Uterus (tissue), 4 donors: ENCODE measurements around the gene PFKFB3. TPM values are rescaled to one million over a fixed set of nuclear protein-coding genes. Genes with fewer than 3 reads are reported as not detected.
"Not testable (repeated sequence)": the region's sequence is repeated elsewhere in the genome, so short reads cannot be mapped to it uniquely, and the experiment has no call there.

Experiments used
- DNase-seq, 2 donors: peaks; one replicate each; pipeline ENCODE4 v3.0.0-alpha.2; 2019 to 2020
- H3K27ac ChIP-seq, 2 donors: fragments of 200-600 bp; sonication (generic); 1 replicate in 1 of 2; 2 replicates in 1 of 2; pipeline ENCODE4 v1.5.1; 2016 to 2018
- H3K27me3 ChIP-seq, 2 donors: fragments of 200-600 bp; sonication (generic); one replicate each; pipeline ENCODE4 v1.5.1; 2018 to 2019; ENCODE audit warnings: control low read depth in 1 of 2
- H3K36me3 ChIP-seq, 2 donors: fragments of 200-600 bp; sonication (generic); one replicate each; pipeline ENCODE4 v1.5.1; 2019; ENCODE audit warnings: control low read depth in 1 of 2
- H3K4me1 ChIP-seq, 2 donors: fragments of 200-600 bp; sonication (generic); one replicate each; pipeline ENCODE4 v1.5.1; 2018 to 2019; ENCODE audit warnings: control low read depth in 1 of 2
- H3K4me3 ChIP-seq, 2 donors: fragments of 200-600 bp; sonication (generic); 1 replicate in 1 of 2; 2 replicates in 1 of 2; pipeline ENCODE4 v1.5.1; 2018 to 2019; ENCODE audit warnings: mild to moderate bottlenecking in 1 of 2
- H3K9me3 ChIP-seq, 2 donors: fragments of 200-600 bp; sonication (generic); one replicate each; pipeline ENCODE4 v1.5.1; 2019; ENCODE audit warnings: control low read depth in 1 of 2
- CTCF ChIP-seq, 4 experiments: fragments of 200-600 bp in 2 of 4; fragments of 450-650 bp in 2 of 4; sonication (generic) in 2 of 4; IDR thresholded peaks; one replicate each; pipeline ENCODE4 v1.5.1; 2016 to 2019; ENCODE audit warnings: antibody characterized with exemption in 4 of 4, mild to moderate bottlenecking in 2 of 4, moderate library complexity in 1 of 4
- POLR2A ChIP-seq, 2 donors: fragments of 450-650 bp; IDR thresholded peaks; one replicate each; pipeline ENCODE4 v1.6.1; 2016; ENCODE audit warnings: antibody characterized with exemption in 2 of 2, mild to moderate bottlenecking in 1 of 2, moderate library complexity in 1 of 2
- intact Hi-C: fragments of 100-400 bp; cut with DNase I; formaldehyde crosslinking; loops from one replicate; pipeline ENCODE4 v1.15.1; 2023; ENCODE audit warnings: low total_unique reads
- total RNA-seq, 4 donors: library from RNA; depleted of rRNA in 3 of 4; stranded (reverse); fragments of >200 nt in 3 of 4; gene quantifications; one replicate each; pipeline versions ENCODE4 v1.1.0 to v1.2.4, GENCODE V29; 2014 to 2023
- donor health status: DM: yes; HTN: yes; CAD: no.

Gene PFKFB3
- total RNA-seq, 4 donors from 2014 or later: 7.4 to 54.5 (median 14.7) TPM

- intact Hi-C loops: no loop called here
- peak in 1 of 2 donors; percentile 34 for DNase-seq
- no peak for TF ChIP-seq POLR2A (IDR thresholded peaks at IDR 0.05)
- TF ChIP-seq CTCF (IDR thresholded peaks at IDR 0.05): no peak
- Histone ChIP-seq H3K27me3 (no peaks in the 10 kb centered on the region), H3K4me3 (peak overlapping the region; percentile 34 to 84), H3K4me1 (peaks cover 0 to 7% of the 10 kb centered on the region in 2 donors), H3K27ac (peak overlapping the region; percentile 90 to 92), H3K36me3 (no peaks in the 10 kb centered on the region), H3K9me3 (no peaks in the 10 kb centered on the region)
Measured at GRCh38 chr10:6162589-6163356, 40.0 kb upstream of the PFKFB3 start.

GRCh38 chr10:6163364-6164270, 39.1 kb upstream of the PFKFB3 start:
- no peaks in the 10 kb centered on the region for H3K36me3 ChIP-seq
- H3K27ac ChIP-seq: peak overlapping the region; percentile 90 to 92
- no peaks in the 10 kb centered on the region for H3K27me3 ChIP-seq
- H3K9me3 ChIP-seq: no peaks in the 10 kb centered on the region
- H3K4me3 ChIP-seq: peak overlapping the region; percentile 63 to 84
- DNase-seq: peak; percentile 82 to 92
- intact Hi-C loops: no loop called here
- peak; percentile 14 to 79 for TF ChIP-seq POLR2A (IDR thresholded peaks at IDR 0.05)
- peak in 2 of 4 experiments; percentile 26 to 34 for TF ChIP-seq CTCF (IDR thresholded peaks at IDR 0.05)
- H3K4me1 ChIP-seq: peaks cover 0 to 7% of the 10 kb centered on the region in 2 donors

- Histone ChIP-seq H3K9me3 (no peaks in the 10 kb centered on the region), H3K36me3 (no peaks in the 10 kb centered on the region), H3K27ac (peak overlapping the region; percentile 90 to 92), H3K27me3 (no peaks in the 10 kb centered on the region), H3K4me1 (peaks cover 0 to 7% of the 10 kb centered on the region in 2 donors), H3K4me3 (peak overlapping the region; percentile 63 to 84)
- TF ChIP-seq POLR2A (IDR thresholded peaks at IDR 0.05): no peak
- no peak for TF ChIP-seq CTCF (IDR thresholded peaks at IDR 0.05)
- intact Hi-C loops: no loop called here
- DNase-seq: no peak
Measured at GRCh38 chr10:6164271-6165095, 38.2 kb upstream of the PFKFB3 start.

GRCh38 chr10:6165221-6165725, 37.5 kb upstream of the PFKFB3 start:
- no peak for DNase-seq
- no peaks in the 10 kb centered on the region for H3K27me3 ChIP-seq
- TF ChIP-seq POLR2A (IDR thresholded peaks at IDR 0.05): no peak
- no peak for TF ChIP-seq CTCF (IDR thresholded peaks at IDR 0.05)
- intact Hi-C loops: no loop called here
- no peak overlapping the region for H3K4me3 ChIP-seq
- no peak overlapping the region for H3K27ac ChIP-seq
- H3K4me1 ChIP-seq: peaks cover 0 to 7% of the 10 kb centered on the region in 2 donors
- no peaks in the 10 kb centered on the region for H3K9me3 ChIP-seq
- no peaks in the 10 kb centered on the region for H3K36me3 ChIP-seq

- DNase-seq, H3K36me3 ChIP-seq, H3K27ac ChIP-seq, H3K9me3 ChIP-seq, intact Hi-C loops, H3K4me3 ChIP-seq, H3K27me3 ChIP-seq, H3K4me1 ChIP-seq: not testable (repeated sequence)
Measured at GRCh38 chr10:6165933-6166332, 36.8 kb upstream of the PFKFB3 start.
